Measurements from ENCODE around the gene TMEM8B.
A peak's percentile ranks its signal among the peaks of the same experiment; 100 is the strongest.

Gene TMEM8B

GRCh38 chr9:35813434-35814105 lies 15.5 kb upstream of the TMEM8B start:
- Histone ChIP-seq H3K27ac (peak overlapping the region; percentile 97), H3K79me2 (no peaks in the 10 kb centered on the region), H3K9ac (no peak overlapping the region), H3K9me3 (ENCODE audit: control insufficient read depth, low read length) (no peaks in the 10 kb centered on the region), H3K27me3 (ENCODE audit: control insufficient read depth, insufficient read depth, low read length) (no peaks in the 10 kb centered on the region), H3K4me1 (peaks cover 17% of the 10 kb centered on the region), H3K4me3 (ENCODE audit: low read depth, low read length) (peak overlapping the region; percentile 97), H2AFZ (no peak overlapping the region), H3K4me2 (ENCODE audit: low read length) (peak overlapping the region; percentile 94), H3K36me3 (ENCODE audit: control insufficient read depth, insufficient read depth, low read length) (no peaks in the 10 kb centered on the region)
- TF ChIP-seq CTCF (IDR thresholded peaks at IDR 0.05): peak; percentile 6

DNA sequence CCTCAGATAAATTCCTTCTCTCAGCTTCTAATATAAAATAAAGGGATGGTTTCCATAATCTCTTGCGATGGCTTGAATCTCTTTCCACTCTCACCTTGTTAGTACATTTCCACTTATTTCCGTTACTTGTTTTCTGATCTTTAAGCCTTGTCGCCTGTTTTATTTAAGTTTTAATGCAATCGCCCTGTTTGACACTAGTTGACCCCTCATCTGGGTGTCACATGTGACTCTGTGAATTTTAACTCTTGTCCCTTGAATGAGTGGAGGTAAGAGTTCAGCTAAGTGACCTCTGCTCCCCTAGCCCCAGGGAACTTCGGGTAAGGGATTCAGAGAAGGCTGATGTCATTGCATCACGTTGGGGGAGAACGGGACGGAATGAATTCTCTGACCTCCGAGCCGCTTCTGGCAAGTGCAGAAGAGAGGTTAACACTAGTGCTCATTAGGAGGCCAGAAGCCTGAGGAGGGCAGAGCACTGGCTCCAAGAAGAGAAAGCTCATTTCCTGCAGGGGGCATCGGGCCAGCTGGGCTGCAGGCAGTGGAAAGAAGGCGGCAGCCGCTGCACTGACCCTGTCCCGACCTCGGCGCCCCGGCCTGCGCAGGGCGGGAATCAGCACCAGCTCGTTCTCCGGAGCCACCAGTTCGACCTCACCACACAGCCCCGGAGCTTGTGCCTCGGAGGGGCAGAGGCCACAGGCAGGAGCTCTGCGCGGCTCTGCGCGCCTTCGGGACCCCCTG lies 14.8 kb upstream of the TMEM8B start:
- H3K9me3 ChIP-seq (ENCODE audit: control insufficient read depth, low read length): no peaks in the 10 kb centered on the region
- H3K4me3 ChIP-seq (ENCODE audit: low read depth, low read length): peak overlapping the region; percentile 97
- no peaks in the 10 kb centered on the region for H3K79me2 ChIP-seq
- H2AFZ ChIP-seq: peak overlapping the region; percentile 93
- peak; percentile 24 for TF ChIP-seq CTCF (IDR thresholded peaks at IDR 0.05)
- no peaks in the 10 kb centered on the region for H3K27me3 ChIP-seq (ENCODE audit: control insufficient read depth, insufficient read depth, low read length)
- peak overlapping the region; percentile 97 for H3K27ac ChIP-seq
- H3K9ac ChIP-seq: peak overlapping the region; percentile 67
- H3K4me2 ChIP-seq (ENCODE audit: low read length): peak overlapping the region; percentile 94
- H3K36me3 ChIP-seq (ENCODE audit: control insufficient read depth, insufficient read depth, low read length): no peaks in the 10 kb centered on the region
- H3K4me1 ChIP-seq: peaks cover 17% of the 10 kb centered on the region

DNA sequence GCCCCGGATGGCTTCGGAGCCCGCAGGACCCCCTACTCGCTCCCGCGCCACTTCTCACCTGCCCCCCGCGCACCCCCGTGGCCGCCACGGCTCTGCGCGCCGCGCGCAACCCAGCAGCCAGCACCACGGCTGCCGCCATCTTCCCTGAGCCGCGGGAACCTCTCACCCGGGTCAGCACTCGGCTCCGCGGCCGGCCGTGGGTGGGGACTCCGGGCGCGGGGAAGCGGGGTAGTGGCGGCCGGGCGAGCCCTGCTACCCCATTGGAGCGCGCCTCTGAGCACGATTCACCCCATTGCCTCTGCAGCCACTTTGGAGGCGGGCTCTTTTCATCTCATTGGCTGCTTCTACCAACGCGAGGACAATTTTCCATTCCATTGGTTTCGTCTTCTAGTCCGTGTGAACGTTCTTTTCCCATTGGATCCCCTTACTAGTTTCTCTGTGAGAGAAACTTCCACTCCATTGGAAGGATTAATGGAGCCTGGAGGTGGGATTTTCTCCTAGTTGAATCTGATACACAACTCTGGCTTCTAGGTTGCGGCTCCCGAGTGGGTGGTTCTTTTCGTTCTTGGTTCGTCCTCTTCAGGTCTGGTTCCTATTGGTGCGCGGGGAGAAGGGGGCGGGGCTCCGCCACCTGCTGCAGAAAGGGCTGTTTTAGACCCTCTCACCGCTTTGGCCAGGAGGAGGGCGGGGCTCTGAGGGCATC lies 14.0 kb upstream of the TMEM8B start, which contains the start of gene HINT2:
HINT2 (minus strand) TSS at position 202 of the 703 bp plus-strand sequence; CDS start at position 139, 63 bp downstream.
- Histone ChIP-seq H3K9me3 (ENCODE audit: control insufficient read depth, low read length) (no peaks in the 10 kb centered on the region), H3K27me3 (ENCODE audit: control insufficient read depth, insufficient read depth, low read length) (no peaks in the 10 kb centered on the region), H3K4me2 (ENCODE audit: low read length) (peak within 1 kb of the TSS; percentile 94), H2AFZ (peak within 1 kb of the TSS; percentile 93), H3K4me1 (peaks cover 17% of the 10 kb centered on the region), H3K79me2 (no peaks in the 10 kb centered on the region), H3K4me3 (ENCODE audit: low read depth, low read length) (peak within 1 kb of the TSS; percentile 97), H3K36me3 (ENCODE audit: control insufficient read depth, insufficient read depth, low read length) (no peaks in the 10 kb centered on the region), H3K9ac (peak within 1 kb of the TSS; percentile 67), H3K27ac (peak within 1 kb of the TSS; percentile 97)
- no peak for TF ChIP-seq CTCF (IDR thresholded peaks at IDR 0.05)

DNA sequence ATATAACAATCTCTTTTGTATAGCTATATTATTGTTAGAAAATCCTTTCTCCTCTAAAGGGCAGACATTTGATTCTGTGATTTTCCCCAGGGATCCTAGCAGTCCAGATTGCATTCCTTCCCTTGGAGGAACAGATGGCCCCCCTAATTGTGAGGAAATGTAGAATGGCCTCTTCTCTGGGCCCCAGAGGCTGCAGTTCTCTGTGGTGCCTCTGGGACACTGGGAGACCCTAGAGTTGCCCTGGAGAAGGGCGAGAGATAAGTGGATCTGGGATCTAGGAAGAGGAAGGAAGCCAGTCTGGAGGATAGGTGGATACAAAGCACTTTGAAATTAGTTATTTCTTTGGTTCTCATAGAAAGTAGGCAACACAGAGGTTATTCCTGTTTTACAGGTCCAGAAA lies 12.3 kb upstream of the TMEM8B start:
- Histone ChIP-seq H2AFZ (no peak overlapping the region), H3K4me3 (ENCODE audit: low read depth, low read length) (no peak overlapping the region), H3K9me3 (ENCODE audit: control insufficient read depth, low read length) (no peaks in the 10 kb centered on the region), H3K4me2 (ENCODE audit: low read length) (no peak overlapping the region), H3K36me3 (ENCODE audit: control insufficient read depth, insufficient read depth, low read length) (no peaks in the 10 kb centered on the region), H3K27ac (no peak overlapping the region), H3K9ac (no peak overlapping the region), H3K27me3 (ENCODE audit: control insufficient read depth, insufficient read depth, low read length) (no peaks in the 10 kb centered on the region), H3K4me1 (peaks cover 17% of the 10 kb centered on the region), H3K79me2 (no peaks in the 10 kb centered on the region)
- no peak for TF ChIP-seq CTCF (IDR thresholded peaks at IDR 0.05)

Measured in parathyroid adenoma (tissue), 2 donors.